Stimulated activated memory B cell treated with anti-CD40 and anti-IgM and Interleukin-4, amounts not matched to agents 10 μg/mL and 1 μg/mL and 100 μg/mL, for 72 hours (primary cell): ENCODE measurements around the gene SBF2.
A peak's percentile ranks its signal among the peaks of the same experiment; 100 is the strongest.

Experiments
- ATAC-seq: fragments of 150-1000 bp; cut with Tn5 transposase; 2 replicates; pipeline ENCODE4 v1.10.0; 2021
- H3K27ac Mint-ChIP-seq: one replicate; pipeline ENCODE4 v1.8.0; 2022; ENCODE audit warnings: mild to moderate bottlenecking, mixed read lengths
- H3K27me3 Mint-ChIP-seq: one replicate; pipeline ENCODE4 v1.8.0; 2022; ENCODE audit warnings: mixed read lengths
- H3K36me3 Mint-ChIP-seq: one replicate; pipeline ENCODE4 v1.8.0; 2022; ENCODE audit warnings: mixed read lengths
- H3K4me1 Mint-ChIP-seq: one replicate; pipeline ENCODE4 v1.8.0; 2022; ENCODE audit warnings: mixed read lengths
- H3K4me3 Mint-ChIP-seq: one replicate; pipeline ENCODE4 v1.8.0; 2022; ENCODE audit warnings: mild to moderate bottlenecking, moderate library complexity, mixed read lengths
- H3K9me3 Mint-ChIP-seq: one replicate; pipeline ENCODE4 v1.8.0; 2022; ENCODE audit warnings: mixed read lengths

SBF2 gene

DNA sequence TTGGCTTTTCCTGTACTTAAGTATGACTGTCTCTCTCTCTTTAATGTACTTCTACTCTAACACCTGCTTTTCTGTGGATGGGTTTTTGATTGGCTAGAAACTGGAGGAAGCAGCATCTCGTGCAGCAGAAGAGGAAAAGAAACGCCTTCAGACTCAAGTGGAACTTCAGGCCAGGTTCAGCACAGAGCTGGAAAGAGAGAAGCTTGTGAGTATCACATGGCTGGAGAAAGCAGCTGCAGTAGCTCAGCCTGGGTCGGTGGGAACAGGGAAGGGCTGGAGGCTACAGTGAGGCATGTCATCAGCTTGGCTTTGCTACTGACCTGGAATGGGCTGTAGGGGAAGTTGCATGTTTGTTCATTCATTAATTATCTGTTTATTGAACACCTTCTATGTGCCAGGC lies 555.9 kb downstream of the SBF2 start:
- Mint-ChIP-seq H3K36me3 (peaks cover 76% of the 10 kb centered on the region), H3K4me1 (peaks cover 74% of the 10 kb centered on the region), H3K9me3 (no peaks in the 10 kb centered on the region), H3K4me3 (peak overlapping the region; percentile 71), H3K27ac (peak overlapping the region; percentile 90), H3K27me3 (no peaks in the 10 kb centered on the region)
- ATAC-seq = peak; percentile 52

DNA sequence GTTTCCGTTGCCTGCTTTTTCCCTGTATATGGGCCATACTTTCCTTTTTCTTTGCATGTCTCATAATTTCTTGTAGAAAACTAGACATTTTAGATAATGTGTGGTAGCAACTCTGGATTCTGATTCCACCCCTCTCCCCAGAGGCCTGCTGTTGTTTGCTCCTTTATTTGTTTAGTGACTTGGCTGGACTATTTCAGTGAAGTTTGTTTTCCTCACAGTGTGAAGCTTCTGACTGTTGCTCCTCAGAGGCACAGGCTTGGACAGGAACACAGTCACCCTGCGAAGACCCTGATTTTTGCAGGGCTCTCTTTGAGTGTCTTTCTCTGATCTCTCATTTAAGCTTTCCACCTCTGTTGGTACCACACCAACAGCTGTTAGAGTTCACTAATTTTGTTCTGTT lies 557.7 kb downstream of the SBF2 start:
- no peak for ATAC-seq
- Mint-ChIP-seq H3K9me3 (no peaks in the 10 kb centered on the region), H3K4me1 (peaks cover 86% of the 10 kb centered on the region), H3K4me3 (peak overlapping the region; percentile 42), H3K27ac (peak overlapping the region; percentile 90), H3K27me3 (no peaks in the 10 kb centered on the region), H3K36me3 (peaks cover 80% of the 10 kb centered on the region)

DNA sequence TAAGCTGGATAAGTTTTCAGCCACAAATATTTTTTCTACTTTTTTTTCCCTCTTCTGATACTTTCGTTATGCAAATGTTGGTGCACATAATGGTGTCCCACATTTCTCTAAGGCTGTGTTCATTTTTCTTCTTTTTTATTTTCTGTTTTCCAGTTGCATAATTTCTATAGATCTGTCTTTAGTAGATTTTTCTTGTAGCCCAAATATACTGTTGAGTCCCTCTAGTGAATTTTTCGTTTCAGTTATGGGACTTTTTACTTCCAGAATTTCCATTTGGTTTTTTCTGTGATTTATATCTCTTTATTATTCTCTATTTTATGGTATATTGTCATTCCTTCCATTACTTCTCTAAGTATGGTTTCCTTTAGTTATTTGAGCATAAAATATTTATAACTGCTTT lies 558.1 kb downstream of the SBF2 start:
- H3K27ac Mint-ChIP-seq = peak overlapping the region; percentile 90
- no peak for ATAC-seq
- peak overlapping the region; percentile 54 for H3K4me3 Mint-ChIP-seq
- H3K27me3 Mint-ChIP-seq = no peaks in the 10 kb centered on the region
- peaks cover 88% of the 10 kb centered on the region for H3K4me1 Mint-ChIP-seq
- H3K36me3 Mint-ChIP-seq = peaks cover 81% of the 10 kb centered on the region
- no peaks in the 10 kb centered on the region for H3K9me3 Mint-ChIP-seq

DNA sequence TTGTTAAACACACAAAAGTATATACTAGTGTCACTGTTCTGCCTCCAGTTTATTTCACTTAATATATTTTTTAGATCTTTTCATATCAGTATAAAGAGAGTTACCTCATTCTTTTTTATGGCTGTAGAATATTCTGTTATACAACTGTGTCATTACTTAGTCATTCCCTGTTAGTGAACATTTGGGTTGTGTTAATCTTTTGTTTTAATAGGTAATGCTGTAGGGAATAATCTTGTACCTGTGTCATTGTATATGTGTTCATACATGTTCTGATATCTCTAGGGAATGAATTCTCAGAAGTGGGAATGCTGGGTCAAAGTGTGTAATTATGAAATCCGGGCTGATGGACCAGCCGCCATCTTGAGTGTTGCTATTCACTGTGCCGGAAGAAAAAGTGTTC lies 558.8 kb downstream of the SBF2 start:
- peaks cover 85% of the 10 kb centered on the region for H3K4me1 Mint-ChIP-seq

DNA sequence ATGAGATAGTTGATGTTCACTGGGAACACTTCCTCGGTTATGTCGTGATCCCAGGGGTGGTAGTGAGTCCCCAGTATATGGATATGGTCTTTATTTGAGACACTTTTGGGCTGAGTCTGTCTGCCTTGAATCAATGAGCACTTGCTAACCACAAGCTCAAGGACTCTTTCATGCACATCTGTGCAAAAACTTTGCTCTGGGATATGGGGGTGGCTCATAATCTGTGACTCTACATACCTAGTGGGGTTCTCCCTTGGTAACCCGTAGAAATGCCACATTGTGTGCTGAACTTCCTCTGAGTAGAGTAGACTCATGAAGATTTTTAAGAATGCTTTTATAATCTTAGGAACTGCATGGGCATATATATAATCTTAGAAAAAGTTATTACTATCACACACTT lies 560.8 kb downstream of the SBF2 start:
- no peak for ATAC-seq
- no peaks in the 10 kb centered on the region for H3K9me3 Mint-ChIP-seq
- peaks cover 81% of the 10 kb centered on the region for H3K4me1 Mint-ChIP-seq
- peaks cover 70% of the 10 kb centered on the region for H3K36me3 Mint-ChIP-seq
- H3K27me3 Mint-ChIP-seq = no peaks in the 10 kb centered on the region
- H3K4me3 Mint-ChIP-seq = no peak overlapping the region
- peak overlapping the region; percentile 83 for H3K27ac Mint-ChIP-seq

More for the DNA sequence above, 558.8 kb downstream of the SBF2 start:
- peak overlapping the region; percentile 90 for H3K27ac Mint-ChIP-seq
- H3K27me3 Mint-ChIP-seq = no peaks in the 10 kb centered on the region
- peaks cover 77% of the 10 kb centered on the region for H3K36me3 Mint-ChIP-seq
- no peaks in the 10 kb centered on the region for H3K9me3 Mint-ChIP-seq
- ATAC-seq = no peak
- H3K4me3 Mint-ChIP-seq = peak overlapping the region; percentile 54

DNA sequence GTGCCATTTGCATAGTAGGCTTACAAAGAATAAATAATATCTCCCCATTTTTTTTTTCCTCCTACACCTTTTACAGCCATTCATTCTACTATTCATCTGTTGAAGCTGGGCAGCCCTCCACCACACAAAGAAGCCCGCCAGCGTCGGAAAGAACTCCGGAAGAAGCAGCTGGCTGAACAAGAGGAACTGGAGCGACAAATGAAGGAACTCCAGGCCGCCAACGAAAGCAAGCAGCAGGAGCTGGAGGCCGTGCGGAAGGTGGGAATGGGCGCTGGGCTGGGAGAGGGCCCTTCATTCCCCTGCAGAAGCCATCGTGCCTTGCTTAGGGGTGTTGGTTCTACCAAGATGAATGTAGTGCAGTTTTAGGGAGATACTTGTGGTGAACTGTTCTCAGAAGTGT lies 561.6 kb downstream of the SBF2 start:
- Mint-ChIP-seq H3K9me3 (no peaks in the 10 kb centered on the region), H3K4me3 (no peak overlapping the region), H3K27me3 (no peaks in the 10 kb centered on the region), H3K27ac (peak overlapping the region; percentile 83), H3K36me3 (peaks cover 74% of the 10 kb centered on the region), H3K4me1 (peaks cover 81% of the 10 kb centered on the region)
- ATAC-seq = no peak

DNA sequence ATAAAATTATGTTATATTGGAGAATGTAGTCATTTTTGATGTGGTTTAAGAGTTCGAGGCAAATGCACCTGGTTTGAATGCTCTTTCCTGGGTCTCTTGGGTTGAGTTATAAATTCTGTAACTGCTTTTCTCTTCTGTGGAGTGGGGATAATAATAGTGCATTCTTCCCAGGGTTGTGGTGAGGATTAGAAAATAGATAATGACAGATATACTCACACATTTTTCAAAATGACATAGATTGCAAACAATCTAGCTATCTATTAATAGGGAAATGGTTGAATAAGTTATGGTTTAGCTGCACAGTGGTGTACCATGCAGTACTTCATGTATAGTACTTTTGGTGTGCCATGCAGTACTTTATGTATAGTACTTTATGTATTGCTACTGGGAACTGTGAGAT lies 562.8 kb downstream of the SBF2 start:
- no peaks in the 10 kb centered on the region for H3K9me3 Mint-ChIP-seq
- no peaks in the 10 kb centered on the region for H3K27me3 Mint-ChIP-seq
- ATAC-seq = no peak
- peaks cover 81% of the 10 kb centered on the region for H3K4me1 Mint-ChIP-seq
- H3K27ac Mint-ChIP-seq = peak overlapping the region; percentile 83
- peak overlapping the region; percentile 32 for H3K4me3 Mint-ChIP-seq
- H3K36me3 Mint-ChIP-seq = peaks cover 76% of the 10 kb centered on the region
